DND-41 (cell line): ENCODE results near the gene SMG6.

Source experiments
- EZH2 ChIP-seq: IDR thresholded peaks from 3 replicates; pipeline ENCODE4 v1.6.1; 2012; ENCODE audit warnings: borderline replicate concordance, low read depth, mild to moderate bottlenecking, moderate library complexity, low read length, inconsistent platforms; ENCODE audit not compliant: severe bottlenecking
- TF ChIP-seq, protein P1 (sequence below): IDR thresholded peaks from 2 replicates; pipeline ENCODE4 v1.5.1; 2012; ENCODE audit warnings: borderline replicate concordance, low read length, moderate library complexity, mild to moderate bottlenecking; ENCODE audit not compliant: poor library complexity, severe bottlenecking; ENCODE audit errors: extremely low read depth

- TF ChIP-seq, protein P1, sequence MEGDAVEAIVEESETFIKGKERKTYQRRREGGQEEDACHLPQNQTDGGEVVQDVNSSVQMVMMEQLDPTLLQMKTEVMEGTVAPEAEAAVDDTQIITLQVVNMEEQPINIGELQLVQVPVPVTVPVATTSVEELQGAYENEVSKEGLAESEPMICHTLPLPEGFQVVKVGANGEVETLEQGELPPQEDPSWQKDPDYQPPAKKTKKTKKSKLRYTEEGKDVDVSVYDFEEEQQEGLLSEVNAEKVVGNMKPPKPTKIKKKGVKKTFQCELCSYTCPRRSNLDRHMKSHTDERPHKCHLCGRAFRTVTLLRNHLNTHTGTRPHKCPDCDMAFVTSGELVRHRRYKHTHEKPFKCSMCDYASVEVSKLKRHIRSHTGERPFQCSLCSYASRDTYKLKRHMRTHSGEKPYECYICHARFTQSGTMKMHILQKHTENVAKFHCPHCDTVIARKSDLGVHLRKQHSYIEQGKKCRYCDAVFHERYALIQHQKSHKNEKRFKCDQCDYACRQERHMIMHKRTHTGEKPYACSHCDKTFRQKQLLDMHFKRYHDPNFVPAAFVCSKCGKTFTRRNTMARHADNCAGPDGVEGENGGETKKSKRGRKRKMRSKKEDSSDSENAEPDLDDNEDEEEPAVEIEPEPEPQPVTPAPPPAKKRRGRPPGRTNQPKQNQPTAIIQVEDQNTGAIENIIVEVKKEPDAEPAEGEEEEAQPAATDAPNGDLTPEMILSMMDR, result no peak
- no peak for TF ChIP-seq EZH2
These were observed 197.9 kb downstream of the SMG6 start for GRCh38 chr17:2105663-2106062.
